Measurements from ENCODE around the gene CETN1. TPM values are rescaled to one million over a fixed set of nuclear protein-coding genes. Genes with fewer than 3 reads are reported as not detected.

The CETN1 gene
- total RNA-seq, 1 donor from 2014 or later: not detected

DNA sequence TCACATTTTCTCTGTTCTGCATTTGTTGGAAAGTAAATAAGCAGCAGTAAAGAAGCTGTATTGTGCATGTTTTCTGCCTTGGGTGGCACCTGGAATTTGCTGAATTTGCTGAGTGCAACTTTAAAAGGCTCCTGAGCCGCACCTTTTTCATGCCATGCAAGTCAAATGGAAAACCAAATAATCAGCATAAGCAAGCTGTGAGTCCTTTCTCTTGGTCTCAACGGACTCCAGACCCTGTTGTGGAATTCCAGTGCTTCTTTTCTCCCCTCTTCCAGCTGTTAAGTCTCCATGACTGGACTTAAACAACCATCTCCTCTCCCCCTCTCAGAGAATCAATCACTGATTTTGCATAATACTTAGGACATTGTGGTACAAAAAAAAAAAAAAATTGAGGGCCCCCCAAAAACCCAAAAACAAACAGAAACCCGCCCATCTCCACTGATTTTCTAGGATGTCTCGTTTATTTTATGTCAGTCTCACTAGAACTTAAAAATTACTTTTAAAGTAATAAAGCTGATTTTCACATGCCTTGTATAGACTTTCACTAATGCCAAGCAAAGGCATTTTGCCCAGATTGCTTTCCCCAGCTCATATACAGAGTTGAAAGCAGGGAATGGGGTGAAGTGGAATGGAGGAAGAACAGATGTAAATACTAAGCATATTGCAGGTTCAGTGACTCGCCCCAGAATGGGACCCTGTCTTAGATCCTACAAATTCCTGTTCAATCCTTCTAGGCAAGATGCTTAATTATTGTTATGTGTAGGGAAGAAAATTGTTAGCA lies 5.1 kb upstream of the CETN1 start:
- FAIRE-seq (no peak), DNase-seq (ENCODE audit: low spot score in 2 of 2) (no peak)

DNA sequence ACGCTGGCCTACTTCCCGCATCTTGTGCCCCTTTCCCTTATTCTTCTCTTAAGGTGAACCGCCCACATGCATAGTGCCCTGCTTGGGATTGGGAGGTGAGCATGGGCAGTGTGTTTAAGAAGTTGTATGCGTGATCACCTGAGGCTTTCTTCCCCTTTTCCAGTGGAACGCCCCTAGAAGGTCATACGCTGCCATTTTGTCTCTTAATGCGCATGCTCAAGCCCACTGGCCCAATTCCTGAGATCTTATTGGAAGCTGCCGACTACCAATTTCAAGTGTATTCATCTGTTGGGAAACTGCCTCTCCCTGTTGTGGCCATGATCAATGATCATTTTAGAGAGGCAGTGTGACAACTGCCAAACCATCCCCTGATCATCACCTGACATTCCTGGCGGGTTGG lies 3.3 kb upstream of the CETN1 start:
- no peak for FAIRE-seq
- DNase-seq (ENCODE audit: low spot score in 2 of 2): no peak

DNA sequence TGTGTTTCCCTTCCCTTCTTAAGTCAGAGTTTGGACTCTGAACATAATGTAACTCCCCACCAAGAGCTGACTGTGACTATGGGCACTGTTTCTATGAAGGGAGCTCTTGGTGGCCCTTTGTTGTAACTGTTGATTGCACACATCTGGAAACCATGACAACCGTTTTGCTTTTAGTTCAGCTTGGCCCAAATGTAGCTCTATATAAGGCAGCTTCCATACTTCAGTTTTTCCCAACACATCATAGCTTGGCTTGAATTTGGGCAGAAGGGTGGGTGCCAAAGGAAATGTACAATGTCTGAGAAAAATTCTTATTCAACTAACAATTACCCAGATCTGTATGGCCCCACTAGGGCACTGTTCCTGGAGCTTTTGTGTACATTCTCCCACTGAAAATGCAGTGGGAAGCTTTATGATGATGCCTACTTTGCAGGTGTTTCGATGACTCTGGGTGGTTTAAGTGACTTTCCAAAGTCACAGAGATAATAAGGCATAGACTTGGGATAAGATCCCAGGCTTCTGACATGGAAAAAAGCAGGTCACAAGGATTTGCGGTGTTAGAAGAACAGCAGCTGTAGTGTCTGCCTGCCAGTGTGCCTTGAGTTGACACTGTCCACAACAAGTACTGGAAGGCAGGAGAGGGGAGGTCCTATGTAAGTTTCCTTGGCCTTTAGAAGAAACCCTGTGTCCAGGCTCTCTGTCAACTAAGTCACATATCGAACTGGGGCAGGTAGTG lies 2.4 kb upstream of the CETN1 start:
- DNase-seq (ENCODE audit: low spot score in 2 of 2) (no peak), FAIRE-seq (no peak)

DNA sequence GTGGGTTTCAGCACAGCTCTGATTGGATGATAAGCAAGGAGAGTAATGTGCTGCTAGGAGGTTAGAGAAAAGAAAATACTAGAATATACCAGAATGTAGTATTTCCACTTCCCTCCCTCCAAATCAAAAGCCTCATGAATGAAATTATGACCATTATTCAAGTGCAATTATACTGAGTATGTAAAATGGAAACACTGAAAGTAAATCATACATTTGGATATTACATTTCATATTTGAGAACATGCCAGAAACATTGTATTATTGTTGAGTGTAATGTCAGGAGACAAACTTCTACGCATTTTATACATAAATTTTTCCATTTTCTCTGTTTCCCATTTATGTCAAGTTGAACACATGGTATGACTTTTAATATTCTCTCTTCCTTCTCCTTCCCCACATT lies 942 bp upstream of the CETN1 start:
- DNase-seq (ENCODE audit: low spot score in 2 of 2) (no peak), FAIRE-seq (no peak)

DNA sequence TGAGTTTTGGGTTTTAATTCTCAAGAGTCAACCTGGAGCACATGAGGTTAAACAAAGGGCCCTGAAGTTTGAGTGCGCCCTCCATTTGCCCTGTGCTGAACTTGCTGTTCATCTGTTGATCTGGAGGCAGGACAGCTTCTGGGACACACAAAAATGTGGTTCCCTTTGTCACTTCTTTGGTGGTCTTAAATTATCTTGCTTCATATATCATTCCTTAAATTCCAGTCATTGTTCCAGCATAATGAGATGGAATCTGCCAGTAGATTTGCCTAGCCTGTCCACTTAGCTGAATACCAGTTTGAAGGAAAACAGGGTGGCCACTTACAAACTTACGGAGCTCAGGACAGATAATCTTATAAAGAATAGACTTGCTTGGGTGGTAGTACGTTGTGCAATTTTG lies 916 bp downstream of the CETN1 start:
- no peak for FAIRE-seq

DNA sequence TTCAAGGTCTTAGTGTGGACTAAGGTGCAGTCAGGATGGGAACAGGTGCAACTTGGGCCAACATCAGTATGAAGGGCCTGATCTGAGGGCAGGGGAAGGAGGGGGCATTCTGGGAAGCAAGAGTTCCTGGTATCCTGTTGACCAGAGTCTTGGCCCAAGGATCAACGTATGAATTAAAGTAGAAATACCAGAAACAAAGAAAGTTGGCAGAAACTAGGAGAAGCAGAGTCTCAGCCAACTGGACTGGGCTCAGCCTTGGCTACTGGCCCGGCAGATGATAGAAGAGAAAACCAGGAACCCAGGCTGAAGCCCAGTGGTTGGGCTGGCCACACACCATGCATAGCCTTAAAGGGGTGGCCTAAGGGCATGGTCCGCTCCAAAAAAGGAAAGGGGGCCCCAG lies 2.3 kb downstream of the CETN1 start:
- DNase-seq (ENCODE audit: low spot score in 2 of 2) (peak in 1 of 2 donors; percentile 12), FAIRE-seq (no peak)

More for the DNA sequence above, 916 bp downstream of the CETN1 start:
- DNase-seq (ENCODE audit: low spot score in 2 of 2): no peak

DNA sequence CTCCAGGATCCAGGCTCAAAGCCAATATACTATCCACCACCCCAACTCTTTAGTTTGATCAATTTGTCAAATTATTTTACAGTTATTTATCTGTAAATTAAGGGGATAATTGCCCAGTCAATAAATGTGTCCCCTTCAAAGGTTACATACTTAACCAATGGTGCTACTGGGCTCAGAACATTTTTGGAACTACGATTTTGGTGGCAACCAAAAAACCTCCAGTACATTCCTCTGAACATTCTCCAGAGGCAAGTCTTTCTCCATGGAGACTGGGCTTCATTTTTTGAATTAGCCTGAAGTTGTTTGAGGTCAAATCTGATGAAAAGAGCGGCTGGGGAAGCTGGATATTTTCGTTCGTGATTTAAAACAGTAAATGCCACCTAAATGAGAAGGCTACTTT lies 14.9 kb downstream of the CETN1 start:
- FAIRE-seq: no peak
- DNase-seq (ENCODE audit: low spot score in 2 of 2): no peak

DNA sequence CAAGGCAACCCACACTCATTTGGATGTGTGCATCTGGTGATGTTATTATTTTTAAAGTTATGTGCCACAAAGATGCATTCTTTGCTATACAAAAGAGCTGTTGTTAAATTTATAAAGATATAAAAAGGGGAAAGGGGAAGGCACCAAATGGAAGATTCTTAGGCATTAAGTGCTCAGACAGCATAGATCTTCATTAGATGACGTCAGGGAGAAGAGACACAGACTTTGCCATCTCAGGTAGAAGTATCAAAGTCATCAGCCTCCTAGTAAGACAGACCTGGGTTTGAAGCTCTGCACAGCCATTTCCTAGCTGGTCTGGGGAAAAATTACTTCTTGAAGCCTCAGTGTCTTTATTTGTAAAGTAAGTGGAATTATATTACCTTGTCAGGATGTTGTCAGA lies 15.4 kb downstream of the CETN1 start:
- no peak for FAIRE-seq
- no peak for DNase-seq (ENCODE audit: low spot score in 2 of 2)

DNA sequence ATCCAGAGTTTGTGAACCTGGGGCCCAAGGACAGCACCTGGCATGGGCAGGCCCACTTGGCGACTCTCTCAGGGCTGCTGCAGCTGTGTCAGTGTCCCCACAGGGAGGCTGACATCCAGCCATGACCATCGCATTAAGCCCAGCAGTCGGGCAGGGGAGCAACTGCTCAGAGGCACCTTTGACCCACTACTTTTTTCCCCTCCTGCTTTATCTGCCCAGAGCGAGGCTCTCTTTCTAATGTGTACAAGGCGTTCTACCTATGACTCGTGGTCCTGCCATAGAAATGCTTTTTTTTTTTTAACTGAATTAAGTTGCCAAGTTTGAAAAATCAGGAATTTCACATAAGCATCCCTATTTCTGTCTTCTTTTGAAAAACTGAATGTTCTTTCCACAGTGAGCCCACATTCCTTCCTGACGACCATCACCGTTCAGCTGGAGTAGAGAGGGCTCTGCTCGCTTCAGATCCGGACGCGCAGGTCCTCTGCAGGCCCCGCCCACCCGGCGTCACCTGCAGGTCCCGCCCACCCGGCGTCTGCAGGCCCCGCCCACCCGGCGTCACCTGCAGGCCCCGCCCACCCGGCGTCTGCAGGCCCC lies 16.2 kb downstream of the CETN1 start:
- DNase-seq (ENCODE audit: low spot score in 2 of 2) (peak in 1 of 2 donors; percentile 39), FAIRE-seq (no peak)

DNA sequence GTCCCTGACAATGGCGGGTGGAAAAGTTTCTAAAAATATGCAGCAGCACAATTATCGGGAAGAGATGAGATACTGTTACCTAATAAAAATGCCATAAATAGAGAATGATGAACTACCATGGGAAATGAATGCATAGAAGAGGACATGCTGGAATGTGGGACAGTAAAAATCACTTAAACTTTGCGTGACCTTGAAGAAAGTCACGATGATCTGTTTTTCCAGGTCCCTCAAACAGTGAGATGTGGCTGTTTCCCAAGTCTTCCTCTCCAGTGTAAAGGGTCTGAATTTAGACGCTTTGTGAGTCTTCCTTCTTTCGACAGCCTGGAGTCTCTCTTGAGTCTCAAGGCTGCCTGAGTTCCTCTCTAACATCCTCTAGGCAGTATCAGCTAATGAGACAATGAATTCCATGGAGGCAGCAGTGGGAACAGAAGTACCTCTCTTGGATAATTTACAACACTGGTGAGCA lies 18.0 kb downstream of the CETN1 start:
- FAIRE-seq: no peak

DNA sequence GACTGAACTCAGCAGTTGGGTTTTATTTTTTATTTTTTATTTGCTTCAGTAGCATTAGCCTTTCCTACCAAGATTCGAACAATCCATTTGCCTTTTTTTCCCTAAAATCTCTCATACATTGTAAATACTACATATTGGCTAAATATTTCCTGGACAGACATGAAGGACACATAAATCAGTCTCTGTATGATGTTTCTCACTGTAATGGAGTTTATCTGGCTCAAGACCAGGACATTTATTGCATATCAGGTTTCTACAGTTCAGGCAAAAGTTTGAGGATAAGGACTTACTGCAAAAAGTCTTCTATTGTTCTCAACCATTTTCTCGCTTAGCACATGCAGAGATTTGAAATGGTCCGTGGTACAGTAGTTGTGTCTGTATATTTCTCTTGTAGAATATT lies 19.9 kb downstream of the CETN1 start:
- DNase-seq (ENCODE audit: low spot score in 2 of 2): no peak
- FAIRE-seq: no peak

More for the DNA sequence above, 18.0 kb downstream of the CETN1 start:
- DNase-seq (ENCODE audit: low spot score in 2 of 2): no peak

DNA sequence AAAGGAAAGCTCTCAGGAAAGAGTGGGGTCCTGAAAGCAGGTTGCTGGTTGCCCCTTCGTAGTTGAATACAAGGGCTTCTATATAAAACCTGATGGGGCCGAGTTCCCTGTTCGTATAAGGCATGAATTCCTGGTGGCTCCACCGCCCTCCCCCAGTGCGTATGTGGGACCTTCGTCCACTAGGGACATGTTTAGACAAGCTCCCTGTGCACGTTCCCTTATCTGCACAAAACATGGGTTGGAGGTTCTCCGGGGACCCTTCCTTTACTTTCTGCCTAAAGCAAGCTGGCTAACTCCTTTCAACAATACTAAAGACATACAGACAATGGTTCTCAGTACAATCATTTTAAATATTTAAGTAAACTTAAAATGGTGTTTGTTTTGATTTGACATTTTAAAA lies 24.6 kb downstream of the CETN1 start:
- FAIRE-seq: no peak

DNA sequence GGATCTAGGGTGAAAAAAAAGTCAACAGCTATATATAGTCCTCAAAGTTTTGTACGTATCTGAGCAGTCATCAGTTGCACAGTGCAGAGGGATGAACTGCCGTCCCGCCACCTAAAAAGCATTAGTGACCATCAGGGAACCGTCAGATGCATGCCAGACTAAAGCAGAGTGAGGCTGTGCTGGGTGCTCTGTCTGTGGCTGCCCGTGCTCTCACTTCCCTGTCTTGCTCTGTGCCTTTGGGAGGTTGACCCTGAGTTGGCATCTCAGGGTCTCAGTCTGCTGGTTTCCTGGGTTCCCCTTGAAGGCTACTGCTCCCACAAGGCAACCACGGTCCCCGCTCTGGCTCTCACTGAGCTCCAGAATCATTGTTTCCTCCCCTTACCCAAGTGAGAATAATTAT lies 27.8 kb downstream of the CETN1 start:
- DNase-seq (ENCODE audit: low spot score in 2 of 2): no peak
- FAIRE-seq: no peak

More for the DNA sequence above, 24.6 kb downstream of the CETN1 start:
- no peak for DNase-seq (ENCODE audit: low spot score in 2 of 2)

DNA sequence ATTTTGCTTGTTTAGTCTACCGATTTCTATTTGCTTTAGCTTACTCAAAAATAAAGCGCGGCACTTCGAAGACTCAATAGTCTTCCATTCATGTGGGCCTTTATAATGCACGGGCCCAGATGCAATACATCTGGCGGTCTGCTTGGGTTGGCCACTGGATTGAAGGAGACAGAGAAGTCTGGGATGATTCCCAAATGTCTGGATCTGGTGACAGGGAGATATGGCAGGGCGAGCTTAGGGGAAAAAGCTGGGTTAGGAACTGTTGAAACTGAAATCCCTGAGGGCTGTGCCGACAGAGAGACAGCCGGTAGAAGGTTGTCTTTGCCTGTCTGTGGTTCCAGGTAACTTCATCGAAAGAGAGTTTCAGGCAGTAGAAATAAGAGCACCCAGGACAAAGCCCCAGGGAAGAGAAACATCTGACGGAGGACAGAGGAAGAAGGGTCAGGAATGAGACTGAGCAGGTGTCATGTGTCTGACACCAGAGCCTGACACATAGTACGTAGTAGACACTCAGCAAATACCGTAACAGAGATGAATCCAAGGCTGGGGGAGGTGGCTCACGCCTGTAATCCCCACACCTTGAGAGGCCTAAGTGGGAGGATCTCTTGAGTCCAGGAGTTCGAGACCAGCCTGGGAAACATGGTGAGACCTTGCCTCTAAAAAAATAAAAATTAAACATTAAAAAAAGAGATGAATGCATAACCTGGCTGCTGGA lies 30.2 kb downstream of the CETN1 start:
- no peak for FAIRE-seq
- DNase-seq (ENCODE audit: low spot score in 2 of 2): no peak

DNA sequence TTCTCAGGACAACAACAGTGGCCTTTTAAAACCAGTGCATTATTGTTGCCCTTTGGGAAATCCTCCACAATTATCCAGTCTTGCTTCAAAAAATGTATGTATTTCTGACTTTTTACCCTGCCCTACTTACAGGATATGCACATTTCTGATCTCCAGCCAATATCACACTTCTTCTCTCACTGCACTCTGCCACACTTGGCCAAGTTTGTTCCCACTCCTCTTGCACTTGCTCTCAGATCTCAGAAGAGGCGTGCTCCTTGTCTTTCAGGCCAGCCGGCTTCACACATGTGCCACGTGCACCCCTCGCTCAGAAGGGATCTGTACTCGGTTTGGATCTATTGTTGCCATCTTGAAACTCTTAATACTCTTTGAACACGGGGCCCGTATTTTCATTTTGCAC lies 32.0 kb downstream of the CETN1 start:
- no peak for DNase-seq (ENCODE audit: low spot score in 2 of 2)

DNA sequence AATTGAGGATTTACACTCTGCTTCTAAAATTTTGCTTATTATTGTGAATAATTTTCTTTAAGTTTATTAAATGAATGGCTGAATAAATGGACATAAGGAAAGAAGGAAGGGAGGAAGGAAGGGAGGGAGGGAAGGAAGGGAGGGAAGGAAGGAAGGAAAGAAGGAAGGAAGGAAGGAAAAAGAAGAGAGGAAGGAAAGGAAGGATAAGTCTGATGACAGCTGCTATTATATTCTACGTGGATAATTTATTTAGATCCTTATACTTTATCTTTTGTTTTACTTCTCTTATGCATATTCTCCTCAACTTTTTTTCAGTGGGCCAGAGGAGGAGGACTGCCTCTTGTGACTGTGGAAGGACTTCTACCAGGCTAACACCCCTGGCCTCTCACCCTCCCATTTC lies 34.0 kb downstream of the CETN1 start:
- FAIRE-seq (no peak), DNase-seq (ENCODE audit: low spot score in 2 of 2) (no peak)

More for the DNA sequence above, 32.0 kb downstream of the CETN1 start:
- no peak for FAIRE-seq

DNA sequence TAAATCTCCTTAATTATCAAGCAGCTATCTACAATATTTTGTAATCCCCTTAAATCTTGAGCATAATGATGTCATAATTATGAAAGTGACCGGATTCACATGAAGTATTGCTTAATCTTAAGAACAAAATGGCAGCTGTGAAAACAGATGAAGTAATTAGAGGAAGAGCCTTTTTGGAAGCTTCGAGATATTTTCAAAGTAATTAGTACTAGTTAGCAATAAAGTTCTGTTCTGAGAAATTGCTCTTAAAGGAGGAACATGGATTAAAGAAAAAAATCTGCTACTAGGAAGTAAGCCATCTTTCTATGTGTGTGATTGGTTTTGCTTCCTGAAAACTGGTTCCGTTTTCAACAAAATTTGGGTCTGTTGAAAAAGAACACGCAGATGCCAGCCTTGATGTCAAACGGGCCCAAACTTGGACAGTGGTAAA lies 34.9 kb downstream of the CETN1 start:
- FAIRE-seq: no peak
- no peak for DNase-seq (ENCODE audit: low spot score in 2 of 2)

DNA sequence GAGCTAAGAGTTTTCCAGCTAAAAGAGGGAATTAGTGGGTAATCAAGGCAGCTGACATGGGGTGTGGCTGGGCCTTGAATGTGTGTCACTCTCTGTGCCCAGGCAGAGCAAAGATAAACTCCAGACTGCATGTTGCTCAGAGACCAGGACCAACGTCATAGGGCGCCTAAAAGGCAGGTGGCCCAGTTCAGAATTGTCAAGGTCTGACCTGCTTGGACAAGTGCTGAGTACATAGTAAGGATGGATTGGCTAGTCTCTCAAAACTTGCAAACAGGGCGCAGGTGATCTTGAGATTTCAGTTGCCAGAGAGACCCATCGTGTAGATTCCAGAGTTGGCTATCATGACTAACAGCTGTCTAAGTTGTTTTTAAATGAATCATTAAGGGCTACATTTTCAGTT lies 35.6 kb downstream of the CETN1 start:
- no peak for FAIRE-seq
- no peak for DNase-seq (ENCODE audit: low spot score in 2 of 2)

DNA sequence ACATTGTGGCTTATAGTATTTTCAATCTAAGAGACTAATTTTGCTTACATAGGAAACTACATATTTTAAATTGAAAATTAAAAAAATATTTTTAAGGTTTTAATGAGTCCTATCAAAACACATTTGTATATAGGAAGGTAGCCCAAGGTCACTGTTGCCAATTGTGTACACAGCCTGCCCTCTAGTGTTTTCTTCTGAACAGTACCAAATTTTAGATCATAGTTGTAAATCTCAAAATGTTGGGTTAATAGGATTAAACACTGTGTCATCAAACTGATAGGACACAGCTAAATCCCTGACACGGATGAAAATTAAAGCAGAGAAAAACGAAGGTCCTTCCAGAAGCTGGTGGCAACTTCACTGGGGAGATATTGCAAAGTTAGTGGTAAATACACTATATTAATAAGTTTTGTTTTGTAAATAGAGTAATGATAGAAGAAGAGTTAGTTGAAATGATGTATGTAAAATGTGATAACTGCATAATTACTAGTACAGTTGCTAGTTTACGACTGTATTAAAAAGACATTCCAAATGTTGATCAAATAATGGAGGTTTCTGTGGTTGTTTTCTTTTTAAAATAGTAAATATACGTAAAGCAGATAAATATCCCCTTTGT lies 36.3 kb downstream of the CETN1 start:
- FAIRE-seq (peak; percentile 98), DNase-seq (ENCODE audit: low spot score in 2 of 2) (peak in 1 of 2 donors; percentile 30)

DNA sequence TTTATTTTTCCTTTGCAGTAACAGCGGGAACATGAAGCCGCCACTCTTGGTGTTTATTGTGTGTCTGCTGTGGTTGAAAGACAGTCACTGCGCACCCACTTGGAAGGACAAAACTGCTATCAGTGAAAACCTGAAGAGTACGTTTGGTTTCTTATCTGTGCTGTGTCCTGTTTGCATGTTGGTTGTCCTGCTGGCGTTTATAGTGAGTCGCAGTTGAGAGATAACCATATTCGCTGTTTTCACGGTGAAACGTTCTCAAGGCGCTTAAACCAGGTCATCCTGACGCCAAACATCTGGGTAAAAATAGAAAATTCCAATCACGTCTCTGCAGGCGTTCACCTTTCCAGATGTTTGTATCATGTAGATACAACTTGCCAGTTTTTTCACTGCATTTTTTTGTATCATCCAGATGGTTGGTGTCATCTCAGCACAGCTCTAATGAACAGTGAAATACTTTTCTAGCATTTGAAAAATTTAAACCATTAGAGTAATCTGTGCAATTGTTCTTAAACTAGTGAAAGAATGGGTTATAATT lies 37.9 kb downstream of the CETN1 start:
- DNase-seq (ENCODE audit: low spot score in 2 of 2) (no peak), FAIRE-seq (no peak)
